WI38 (cell line): Measurements from ENCODE around the gene ATXN3.

Source experiments
- H3K4me3 ChIP-seq: 2 replicates; pipeline ENCODE4 v1.5.1; 2011; ENCODE audit warnings: low read depth, mild to moderate bottlenecking, control low read depth, low read length
- TF ChIP-seq, protein P1 (sequence below): IDR thresholded peaks from 2 replicates; pipeline ENCODE4 v1.5.1; 2012; ENCODE audit warnings: low read depth, mild to moderate bottlenecking, control low read depth, low read length

The ATXN3 gene

DNA sequence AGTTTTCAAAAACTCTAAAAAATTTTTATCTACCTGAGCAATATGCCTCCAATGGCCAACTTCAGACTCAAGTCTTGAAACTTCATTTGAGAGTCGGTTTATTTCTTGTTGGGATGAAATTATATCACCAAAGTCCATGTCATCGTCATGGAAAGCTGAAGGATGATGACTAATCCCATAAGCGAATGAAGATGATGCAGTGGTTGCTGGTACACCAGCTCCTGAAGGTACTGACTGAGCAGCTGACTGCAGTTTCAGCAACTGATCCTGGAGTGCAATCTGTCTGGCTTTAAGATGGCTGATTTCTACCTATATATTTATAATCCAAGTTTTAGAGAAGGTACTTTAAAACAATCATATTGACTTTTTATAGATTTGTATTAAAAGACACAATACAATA lies 84.9 kb downstream of the ATXN3 start:
- TF ChIP-seq, protein P1, sequence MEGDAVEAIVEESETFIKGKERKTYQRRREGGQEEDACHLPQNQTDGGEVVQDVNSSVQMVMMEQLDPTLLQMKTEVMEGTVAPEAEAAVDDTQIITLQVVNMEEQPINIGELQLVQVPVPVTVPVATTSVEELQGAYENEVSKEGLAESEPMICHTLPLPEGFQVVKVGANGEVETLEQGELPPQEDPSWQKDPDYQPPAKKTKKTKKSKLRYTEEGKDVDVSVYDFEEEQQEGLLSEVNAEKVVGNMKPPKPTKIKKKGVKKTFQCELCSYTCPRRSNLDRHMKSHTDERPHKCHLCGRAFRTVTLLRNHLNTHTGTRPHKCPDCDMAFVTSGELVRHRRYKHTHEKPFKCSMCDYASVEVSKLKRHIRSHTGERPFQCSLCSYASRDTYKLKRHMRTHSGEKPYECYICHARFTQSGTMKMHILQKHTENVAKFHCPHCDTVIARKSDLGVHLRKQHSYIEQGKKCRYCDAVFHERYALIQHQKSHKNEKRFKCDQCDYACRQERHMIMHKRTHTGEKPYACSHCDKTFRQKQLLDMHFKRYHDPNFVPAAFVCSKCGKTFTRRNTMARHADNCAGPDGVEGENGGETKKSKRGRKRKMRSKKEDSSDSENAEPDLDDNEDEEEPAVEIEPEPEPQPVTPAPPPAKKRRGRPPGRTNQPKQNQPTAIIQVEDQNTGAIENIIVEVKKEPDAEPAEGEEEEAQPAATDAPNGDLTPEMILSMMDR = no peak
- no peak overlapping the region for H3K4me3 ChIP-seq

DNA sequence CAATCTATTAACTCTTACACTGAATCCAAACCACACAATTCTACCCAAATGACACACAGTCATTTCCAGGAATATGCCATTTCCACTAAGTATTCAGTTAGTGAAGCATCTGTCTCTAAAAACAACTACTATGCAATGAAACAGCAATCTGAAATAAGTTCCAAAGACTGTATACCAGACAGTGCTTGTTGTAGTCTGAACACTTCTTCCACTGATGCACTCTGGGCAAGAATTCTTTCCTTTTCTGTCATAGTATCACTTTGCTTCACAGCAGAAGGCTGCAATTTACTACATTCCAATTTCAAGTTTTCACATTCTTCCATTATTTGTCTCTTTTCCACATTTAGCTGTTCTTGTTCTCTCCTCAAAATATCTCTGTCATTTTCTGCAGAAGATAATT lies 92.3 kb downstream of the ATXN3 start:
- TF ChIP-seq, protein P1 = no peak

DNA sequence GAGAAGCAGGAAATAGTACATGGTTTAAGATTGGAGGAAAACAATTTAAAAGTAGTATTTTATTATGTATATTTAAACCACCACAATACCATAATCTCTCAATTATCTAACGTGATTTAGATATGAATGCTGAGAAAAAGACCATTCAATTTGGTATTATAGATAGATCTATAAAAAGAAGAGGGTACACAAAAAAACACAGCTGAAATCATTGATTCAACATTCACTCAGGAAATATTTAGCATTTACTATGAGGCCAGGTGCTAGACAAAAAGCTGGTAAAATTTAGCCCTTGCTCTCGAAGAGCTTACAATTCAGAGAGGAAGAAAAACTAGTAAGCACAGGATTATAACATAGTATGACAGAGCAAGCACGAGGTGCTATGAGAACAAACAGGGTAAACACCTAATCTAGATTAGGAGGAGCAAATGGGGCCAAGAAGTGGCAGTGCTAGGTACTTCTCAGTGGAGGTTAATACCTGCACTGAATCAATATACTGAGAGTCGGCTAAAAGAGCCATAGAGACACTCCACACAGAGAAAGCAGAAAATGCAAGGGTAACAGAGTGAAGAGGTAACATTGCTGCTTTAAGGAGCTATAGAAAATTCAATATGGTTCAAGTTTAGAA lies 94.1 kb downstream of the ATXN3 start:
- TF ChIP-seq, protein P1 = no peak

More for the DNA sequence above, 92.3 kb downstream of the ATXN3 start:
- no peak overlapping the region for H3K4me3 ChIP-seq

DNA sequence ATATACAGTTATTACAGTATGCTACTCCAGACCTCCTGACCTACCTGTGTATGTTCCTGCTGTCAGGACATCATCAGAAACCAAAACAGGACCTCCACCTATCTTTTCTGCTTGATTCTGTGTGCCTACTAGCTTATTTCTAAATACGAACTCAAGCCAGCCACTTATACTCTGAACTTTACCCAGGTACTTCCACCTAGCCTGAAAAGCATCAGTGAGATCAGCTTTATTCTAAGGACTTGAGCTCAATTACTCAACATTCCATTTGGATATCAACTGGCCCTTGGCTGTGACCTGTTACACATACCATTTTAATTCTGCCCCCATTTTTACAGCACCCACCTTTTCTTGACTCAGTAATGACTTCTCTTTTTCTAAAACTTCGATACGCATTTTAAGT lies 95.7 kb downstream of the ATXN3 start:
- no peak overlapping the region for H3K4me3 ChIP-seq
- TF ChIP-seq, protein P1 = no peak

More for the DNA sequence above, 94.1 kb downstream of the ATXN3 start:
- no peak overlapping the region for H3K4me3 ChIP-seq

DNA sequence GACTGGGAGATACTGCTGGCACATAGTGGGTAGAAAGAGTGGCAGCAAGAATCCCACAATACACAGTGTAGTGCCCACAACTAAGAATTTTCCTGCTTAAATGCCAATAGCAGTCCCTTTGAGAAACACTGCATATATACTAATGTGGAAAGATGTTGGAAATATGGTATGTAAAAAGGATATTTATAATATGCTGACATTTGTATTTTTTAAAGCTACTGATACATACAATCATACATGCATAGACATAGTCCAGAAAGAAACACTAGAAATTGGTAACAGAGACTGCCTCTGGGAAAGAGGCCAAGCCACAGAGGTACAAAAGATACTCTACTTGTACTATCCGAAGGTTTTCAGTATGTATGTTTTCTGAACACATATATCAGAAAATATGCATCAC lies 96.8 kb downstream of the ATXN3 start:
- TF ChIP-seq, protein P1 = no peak

More for the DNA sequence above, 96.8 kb downstream of the ATXN3 start:
- H3K4me3 ChIP-seq = no peak overlapping the region
